ENCODE data around the gene KCND2. TPM values are rescaled to one million over a fixed set of nuclear protein-coding genes. Genes with fewer than 3 reads are reported as not detected.

KCND2 gene
- total and polyA plus RNA-seq, 7 donors: under 0.01 to 3.3 (median 1.3) TPM; not detected in 1

DNA sequence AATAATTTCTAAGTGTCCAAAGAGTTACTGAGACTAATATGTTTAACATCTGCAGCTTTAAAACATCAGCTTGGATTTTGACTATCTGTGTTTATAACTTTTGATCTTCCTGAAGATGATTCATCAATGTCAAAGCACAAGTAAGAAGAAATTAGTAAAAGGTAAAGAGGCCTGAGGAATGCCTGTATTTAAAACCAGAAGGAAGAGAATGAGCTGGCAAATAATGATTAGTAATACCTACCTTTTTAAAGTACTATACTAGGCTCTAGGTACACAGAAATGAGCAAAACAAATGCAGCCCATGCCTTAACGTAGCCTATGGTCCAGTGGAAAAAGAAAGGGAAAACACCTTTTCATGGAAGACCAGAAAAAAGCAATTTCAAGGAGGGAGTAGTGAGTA is 158.0 kb downstream of the KCND2 start:
- no peaks in the 10 kb centered on the region for H3K9me3 ChIP-seq
- H3K36me3 ChIP-seq: no peaks in the 10 kb centered on the region
- no peak overlapping the region for H3K4me3 ChIP-seq
- intact Hi-C loops (cut with DNase I): no loop called here
- H3K27ac ChIP-seq: no peak overlapping the region
- TF ChIP-seq POLR2AphosphoS5 (IDR thresholded peaks at IDR 0.05): no peak
- TF ChIP-seq EP300 (IDR thresholded peaks at IDR 0.05): no peak
- no peak for TF ChIP-seq POLR2A (IDR thresholded peaks at IDR 0.05)
- TF ChIP-seq, protein P1, sequence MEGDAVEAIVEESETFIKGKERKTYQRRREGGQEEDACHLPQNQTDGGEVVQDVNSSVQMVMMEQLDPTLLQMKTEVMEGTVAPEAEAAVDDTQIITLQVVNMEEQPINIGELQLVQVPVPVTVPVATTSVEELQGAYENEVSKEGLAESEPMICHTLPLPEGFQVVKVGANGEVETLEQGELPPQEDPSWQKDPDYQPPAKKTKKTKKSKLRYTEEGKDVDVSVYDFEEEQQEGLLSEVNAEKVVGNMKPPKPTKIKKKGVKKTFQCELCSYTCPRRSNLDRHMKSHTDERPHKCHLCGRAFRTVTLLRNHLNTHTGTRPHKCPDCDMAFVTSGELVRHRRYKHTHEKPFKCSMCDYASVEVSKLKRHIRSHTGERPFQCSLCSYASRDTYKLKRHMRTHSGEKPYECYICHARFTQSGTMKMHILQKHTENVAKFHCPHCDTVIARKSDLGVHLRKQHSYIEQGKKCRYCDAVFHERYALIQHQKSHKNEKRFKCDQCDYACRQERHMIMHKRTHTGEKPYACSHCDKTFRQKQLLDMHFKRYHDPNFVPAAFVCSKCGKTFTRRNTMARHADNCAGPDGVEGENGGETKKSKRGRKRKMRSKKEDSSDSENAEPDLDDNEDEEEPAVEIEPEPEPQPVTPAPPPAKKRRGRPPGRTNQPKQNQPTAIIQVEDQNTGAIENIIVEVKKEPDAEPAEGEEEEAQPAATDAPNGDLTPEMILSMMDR (IDR thresholded peaks at IDR 0.05): no peak
- DNase-seq: no peak
- H3K27me3 ChIP-seq: no peaks in the 10 kb centered on the region
- 59 to 75% methylated on average over 1 of the region's 1 CpG for WGBS, 2 donors
- H3K4me1 ChIP-seq: no peaks in the 10 kb centered on the region

GRCh38 chr7:120436487-120437060 is 163.6 kb downstream of the KCND2 start:
- Histone ChIP-seq H3K4me3 (no peak overlapping the region), H3K27me3 (no peaks in the 10 kb centered on the region), H3K36me3 (no peaks in the 10 kb centered on the region), H3K9me3 (no peaks in the 10 kb centered on the region), H3K4me1 (no peaks in the 10 kb centered on the region), H3K27ac (no peak overlapping the region)
- TF ChIP-seq POLR2A (IDR thresholded peaks at IDR 0.05) (no peak), EP300 (IDR thresholded peaks at IDR 0.05) (no peak), POLR2AphosphoS5 (IDR thresholded peaks at IDR 0.05) (no peak)
- TF ChIP-seq, protein P1 (IDR thresholded peaks at IDR 0.05): no peak
- no peak for DNase-seq
- intact Hi-C loops (cut with DNase I): no loop called here
- WGBS, 2 donors: 55 to 78% methylated on average over 1 of the region's 1 CpG

- Histone ChIP-seq H3K4me1 (no peaks in the 10 kb centered on the region), H3K27me3 (no peaks in the 10 kb centered on the region), H3K27ac (no peak overlapping the region), H3K36me3 (no peaks in the 10 kb centered on the region), H3K4me3 (no peak overlapping the region), H3K9me3 (no peaks in the 10 kb centered on the region)
- whole genome bisulfite sequencing, 2 donors: 7 to 24% methylated on average over 1 of the region's 1 CpG
- DNase-seq: no peak
- intact Hi-C loops (cut with DNase I): no loop called here
- no peak for TF ChIP-seq POLR2AphosphoS5 (IDR thresholded peaks at IDR 0.05)
- no peak for TF ChIP-seq EP300 (IDR thresholded peaks at IDR 0.05)
- TF ChIP-seq POLR2A (IDR thresholded peaks at IDR 0.05): no peak
- TF ChIP-seq, protein P1 (IDR thresholded peaks at IDR 0.05): no peak
Measured at GRCh38 chr7:120441850-120442249, 168.9 kb downstream of the KCND2 start.

GRCh38 chr7:120442838-120443237 is 169.9 kb downstream of the KCND2 start:
- DNase-seq: no peak
- H3K4me3 ChIP-seq: no peak overlapping the region
- H3K27me3 ChIP-seq: no peaks in the 10 kb centered on the region
- WGBS, 2 donors: 42 to 73% methylated on average over 2 of the region's 2 CpGs
- intact Hi-C loops (cut with DNase I): no loop called here
- no peaks in the 10 kb centered on the region for H3K4me1 ChIP-seq
- TF ChIP-seq POLR2A (IDR thresholded peaks at IDR 0.05) (no peak), POLR2AphosphoS5 (IDR thresholded peaks at IDR 0.05) (no peak), EP300 (IDR thresholded peaks at IDR 0.05) (no peak)
- TF ChIP-seq, protein P1 (IDR thresholded peaks at IDR 0.05): no peak
- H3K27ac ChIP-seq: no peak overlapping the region
- no peaks in the 10 kb centered on the region for H3K9me3 ChIP-seq
- no peaks in the 10 kb centered on the region for H3K36me3 ChIP-seq

GRCh38 chr7:120444650-120445049 is 171.7 kb downstream of the KCND2 start:
- H3K9me3 ChIP-seq: no peaks in the 10 kb centered on the region
- no peak for DNase-seq
- intact Hi-C loops (cut with DNase I): no loop called here
- TF ChIP-seq POLR2AphosphoS5 (IDR thresholded peaks at IDR 0.05) (no peak), EP300 (IDR thresholded peaks at IDR 0.05) (no peak), POLR2A (IDR thresholded peaks at IDR 0.05) (no peak)
- TF ChIP-seq, protein P1 (IDR thresholded peaks at IDR 0.05): no peak
- WGBS, 2 donors: 6 to 49% methylated on average over 1 of the region's 1 CpG
- no peaks in the 10 kb centered on the region for H3K27me3 ChIP-seq
- H3K4me1 ChIP-seq: no peaks in the 10 kb centered on the region
- no peaks in the 10 kb centered on the region for H3K36me3 ChIP-seq
- no peak overlapping the region for H3K4me3 ChIP-seq
- no peak overlapping the region for H3K27ac ChIP-seq
